HCT116 (cell line): Measurements from ENCODE around the gene KIAA1671. TPM values are rescaled to one million over a fixed set of nuclear protein-coding genes. Genes with fewer than 3 reads are reported as not detected.

ENCODE experiments used
- ATAC-seq: fragments of 200-7000 bp; cut with Tn5 transposase; 2 replicates; pipeline ENCODE4 v1.9.1; 2020; ENCODE audit warnings: mild to moderate bottlenecking, moderate library complexity
- BruUV-seq: library from RNA; stranded (reverse); fragments of 400-500 nt; replicated peaks from 2 replicates; lab custom pipeline; 2021; lab: Mats Ljungman, UMichigan
- CTCF ChIA-PET: fragments of 300-600 bp; sonication (Branson Sonifier 250); formaldehyde crosslinking; loops from one replicate; lab custom pipeline; 2021; ENCODE audit warnings: antibody characterized with exemption; lab: Charles Lee
- POLR2A ChIA-PET: fragments of 300-600, 350-600 bp; sonication (Branson Sonifier 250); formaldehyde crosslinking; loops from one replicate; lab custom pipeline; 2021; ENCODE audit warnings: antibody characterized with exemption; lab: Charles Lee
- RAD21 ChIA-PET, 2 experiments: fragments of 300-600 bp; sonication (Branson Sonifier 250); formaldehyde crosslinking; loops; one replicate each; lab custom pipeline; 2023; ENCODE audit warnings: low total read pairs in 2 of 2; ENCODE audit not compliant: uncharacterized antibody in 2 of 2, unreplicated experiment in 2 of 2, low non-redundant PET in 1 of 2; lab: Charles Lee
- DNase-seq: peaks from one replicate; pipeline ENCODE4 v3.0.0-alpha.2; 2010; ENCODE audit warnings: low read depth, low spot score
- H2AFZ ChIP-seq: fragments of 200-600 bp; shearing (Covaris generic), sonication (generic); 2 replicates; pipeline ENCODE4 v1.6.1; 2017; ENCODE audit warnings: low read depth, mixed run types, mixed read lengths, antibody characterized with exemption, low read length; ENCODE audit not compliant: poor library complexity, severe bottlenecking
- H3K27ac ChIP-seq: 2 replicates; pipeline ENCODE4 v1.5.1; 2012; ENCODE audit warnings: low read depth, low read length
- H3K27me3 ChIP-seq: fragments of 200-600 bp; sonication (generic); 2 replicates; pipeline ENCODE4 v1.6.1; 2016; ENCODE audit warnings: mixed run types, low read length, mixed read lengths; ENCODE audit not compliant: insufficient read depth
- H3K36me3 ChIP-seq, 2 experiments: fragments of 200-500 bp in 1 of 2; fragments of 200-600 bp in 1 of 2; sonication (Bioruptor generic) in 1 of 2; sonication (generic) in 1 of 2; 2 replicates each; pipeline versions ENCODE4 v1.5.1 to v1.6.1; 2014 to 2016; ENCODE audit warnings: low read length in 2 of 2, inconsistent platforms in 1 of 2, mixed read lengths in 1 of 2, mixed run types in 1 of 2; ENCODE audit not compliant: insufficient read depth in 2 of 2, control insufficient read depth in 1 of 2
- H3K4me1 ChIP-seq, 2 experiments: fragments of 200-600 bp in 1 of 2; sonication (generic) in 1 of 2; 2 replicates each; pipeline versions ENCODE4 v1.5.1 to v1.6.1; 2012 to 2017; ENCODE audit warnings: low read length in 2 of 2, inconsistent platforms in 1 of 2, mild to moderate bottlenecking in 1 of 2, mixed read lengths in 1 of 2, mixed run types in 1 of 2, moderate library complexity in 1 of 2; ENCODE audit not compliant: insufficient read depth in 2 of 2, control insufficient read depth in 1 of 2
- H3K4me2 ChIP-seq: fragments of 200-600 bp; sonication (generic); 2 replicates; pipeline ENCODE4 v1.6.1; 2017; ENCODE audit warnings: mixed run types, low read length, mixed read lengths
- H3K4me3 ChIP-seq, 2 experiments: fragments of 200-600 bp in 1 of 2; sonication (generic) in 1 of 2; replicated peaks in 1 of 2; 2 replicates each; pipeline ENCODE4 v1.5.1; 2011 to 2016; ENCODE audit warnings: low read length in 2 of 2, control low read depth in 1 of 2, low read depth in 1 of 2, mild to moderate bottlenecking in 1 of 2, mixed read lengths in 1 of 2, mixed run types in 1 of 2
- H3K79me2 ChIP-seq: fragments of 200-600 bp; sonication (generic); 2 replicates; pipeline ENCODE4 v1.6.1; 2017; ENCODE audit warnings: mild to moderate bottlenecking, mixed run types, low read length, moderate library complexity, mixed read lengths; ENCODE audit not compliant: insufficient read depth
- H3K9ac ChIP-seq: fragments of 200-600 bp; sonication (generic); 2 replicates; pipeline ENCODE4 v1.6.1; 2016; ENCODE audit warnings: low read length, mixed read lengths
- H3K9me2 ChIP-seq: fragments of 200-600 bp; sonication (generic), shearing (Covaris generic); 2 replicates; pipeline ENCODE4 v1.6.1; 2017; ENCODE audit warnings: mixed run types, mild to moderate bottlenecking, moderate library complexity; ENCODE audit not compliant: insufficient read depth
- H3K9me3 ChIP-seq, 2 experiments: fragments of 200-500 bp in 1 of 2; fragments of 200-600 bp in 1 of 2; sonication (Bioruptor generic) in 1 of 2; sonication (generic) in 1 of 2; 2 replicates each; pipeline ENCODE4 v1.6.1; 2014 to 2017; ENCODE audit warnings: low read length in 2 of 2, mixed read lengths in 2 of 2, inconsistent platforms in 1 of 2, low read depth in 1 of 2, mild to moderate bottlenecking in 1 of 2, mixed run types in 1 of 2, moderate library complexity in 1 of 2; ENCODE audit not compliant: control insufficient read depth in 1 of 2, insufficient read depth in 1 of 2
- H4K20me1 ChIP-seq: fragments of 200-600 bp; sonication (generic), shearing (Covaris generic); 2 replicates; pipeline ENCODE4 v1.6.1; 2017; ENCODE audit warnings: mixed run types, mild to moderate bottlenecking, moderate library complexity; ENCODE audit not compliant: insufficient read depth
- ATF3 ChIP-seq: IDR thresholded peaks from 2 replicates; pipeline ENCODE4 v1.6.1; 2012
- CBX3 ChIP-seq: IDR thresholded peaks from 2 replicates; pipeline ENCODE4 v1.6.1; 2012; ENCODE audit warnings: low read depth
- CEBPB ChIP-seq: IDR thresholded peaks from 2 replicates; pipeline ENCODE4 v1.6.1; 2012; ENCODE audit warnings: low read depth
- EGR1 ChIP-seq: IDR thresholded peaks from 2 replicates; pipeline ENCODE4 v1.6.1; 2012; ENCODE audit warnings: low read depth
- ELF1 ChIP-seq: IDR thresholded peaks from 2 replicates; pipeline ENCODE4 v1.6.1; 2012; ENCODE audit warnings: low read depth, borderline replicate concordance
- EZH2phosphoT487 ChIP-seq: fragments of 200-600 bp; IDR thresholded peaks from 2 replicates; pipeline ENCODE4 v1.6.1; 2018; ENCODE audit warnings: antibody characterized with exemption, borderline replicate concordance
- FOSL1 ChIP-seq: IDR thresholded peaks from 2 replicates; pipeline ENCODE4 v1.6.1; 2012; ENCODE audit warnings: low read depth
- JUND ChIP-seq: IDR thresholded peaks from 2 replicates; pipeline ENCODE4 v1.6.1; 2012
- MAX ChIP-seq: IDR thresholded peaks from 2 replicates; pipeline ENCODE4 v1.6.1; 2012
- POLR2AphosphoS5 ChIP-seq: IDR thresholded peaks from 2 replicates; pipeline ENCODE4 v1.6.1; 2011; ENCODE audit warnings: mild to moderate bottlenecking, low read depth, low read length, moderate library complexity
- RAD21 ChIP-seq: IDR thresholded peaks from 2 replicates; pipeline ENCODE4 v1.6.1; 2012; ENCODE audit warnings: low read depth, mild to moderate bottlenecking
- SIN3A ChIP-seq: IDR thresholded peaks from 2 replicates; pipeline ENCODE4 v1.6.1; 2012; ENCODE audit warnings: low read depth
- SP1 ChIP-seq: IDR thresholded peaks from 2 replicates; pipeline ENCODE4 v1.6.1; 2012; ENCODE audit warnings: low read depth
- ZBTB33 ChIP-seq: IDR thresholded peaks from 2 replicates; pipeline ENCODE4 v1.6.1; 2011; ENCODE audit warnings: mild to moderate bottlenecking, low read length, moderate library complexity; ENCODE audit not compliant: insufficient replicate concordance; ENCODE audit errors: extremely low read depth
- intact Hi-C: fragments of 100-400 bp; cut with micrococcal nuclease; formaldehyde crosslinking; loops from 2 replicates; pipeline ENCODE4 v1.10.0; 2022
- total RNA-seq: library from RNA; stranded (reverse); gene quantifications from one replicate; pipeline ENCODE4 v1.2.1, GENCODE V29; 2021; ENCODE audit not compliant: unreplicated experiment

Gene KIAA1671
- total RNA-seq, 1 experiment from 2014 or later = 36.8 TPM

GRCh38 chr22:24965822-24966626 is 13.5 kb downstream of the KIAA1671 start:
- H3K79me2 ChIP-seq = peaks cover 86% of the 10 kb centered on the region
- DNase-seq (no peak), ATAC-seq (peak; percentile 56)
- peaks cover 0 to 5% of the 10 kb centered on the region in 2 experiments; a peak in 1 of 4 replicates for H3K36me3 ChIP-seq
- peak overlapping the region in 1 of 2 experiments; percentile 22; a peak in 2 of 4 replicates for H3K4me3 ChIP-seq
- ChIA-PET CTCF (interaction anchor here (0.8 to 1.5 kb wide), 3 partner anchors 15 to 83 kb away, joined by 3 to 4 read pairs (median 3); no protein-coding TSS in a partner anchor), RAD21 (no interaction called here), POLR2A (no interaction called here)
- H3K9ac ChIP-seq = peak overlapping the region; percentile 37
- no peaks in the 10 kb centered on the region for H3K9me3 ChIP-seq
- intact Hi-C loops = no loop called here
- no peaks in the 10 kb centered on the region for H4K20me1 ChIP-seq
- no peaks in the 10 kb centered on the region for H3K9me2 ChIP-seq
- peak overlapping the region; percentile 83 for H3K4me2 ChIP-seq
- H2AFZ ChIP-seq = no peak overlapping the region
- no peak for TF ChIP-seq JUND
- no peak for TF ChIP-seq CBX3
- TF ChIP-seq SP1 = peak; percentile 27; the same call in 1 of the 2 replicates
- TF ChIP-seq, all 23 proteins: peak for 1
- no peaks in the 10 kb centered on the region for H3K27me3 ChIP-seq
- peak overlapping the region; percentile 77 for H3K27ac ChIP-seq
- no TSS peak for BruUV-seq
- peaks cover 64 to 84% of the 10 kb centered on the region in 2 experiments for H3K4me1 ChIP-seq

DNA sequence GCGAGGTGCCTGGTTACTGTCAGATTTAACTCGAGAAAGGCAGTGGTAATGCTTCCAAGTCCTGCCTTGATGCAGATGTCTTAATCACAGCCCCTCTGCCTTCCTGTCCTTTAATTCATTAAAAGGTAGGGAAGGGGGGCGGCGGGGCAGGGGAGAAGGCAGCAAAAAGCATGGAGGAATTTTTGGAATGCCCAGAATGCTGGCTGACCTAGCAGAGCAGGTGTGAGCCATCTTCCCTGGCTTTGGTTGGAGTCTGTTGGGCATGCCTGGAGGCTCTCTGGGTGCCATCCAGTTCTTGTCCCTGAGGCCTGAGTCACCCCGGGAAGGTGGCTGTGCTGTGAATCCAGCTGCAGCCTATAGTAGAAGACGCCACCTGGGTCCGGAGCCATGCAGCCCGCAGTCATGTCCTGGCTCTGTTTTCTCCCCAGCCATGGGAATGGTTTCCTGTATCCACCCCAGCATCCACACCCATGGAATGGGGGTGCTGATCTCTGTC is 15.6 kb downstream of the KIAA1671 start:
- Histone ChIP-seq H2AFZ (no peak overlapping the region), H4K20me1 (no peaks in the 10 kb centered on the region), H3K27ac (peak overlapping the region; percentile 77), H3K4me2 (peak overlapping the region; percentile 83), H3K9me2 (no peaks in the 10 kb centered on the region), H3K36me3 (no peaks in the 10 kb centered on the region), H3K4me3 (peak overlapping the region in 1 of 2 experiments; percentile 26; a peak in 2 of 4 replicates), H3K4me1 (peaks cover 69 to 93% of the 10 kb centered on the region in 2 experiments), H3K27me3 (no peaks in the 10 kb centered on the region), H3K9ac (peak overlapping the region; percentile 57), H3K9me3 (no peaks in the 10 kb centered on the region), H3K79me2 (peaks cover 82% of the 10 kb centered on the region)
- TF ChIP-seq EGR1 (no peak), CBX3 (peak; percentile 41; the same call in 1 of the 2 replicates), FOSL1 (peak; percentile 16; the same call in 1 of the 2 replicates), RAD21 (0 out of 2 replicates have a peak, but pooled peaks have one; percentile 3), ZBTB33 (no peak), ELF1 (no peak), JUND (0 out of 2 replicates have a peak, but pooled peaks have one; percentile 11), EZH2phosphoT487 (no peak), CEBPB (no peak), POLR2AphosphoS5 (peak; percentile 42; the same call in 1 of the 2 replicates), MAX (peak; percentile 38; the same call in 1 of the 2 replicates), SIN3A (peak; percentile 60; the same call in 1 of the 2 replicates), ATF3 (no peak)
- intact Hi-C loops = no loop called here
- peak; percentile 52 for DNase-seq
- peak; percentile 78 for ATAC-seq
- ChIA-PET RAD21 (no interaction called here), CTCF (no interaction called here), POLR2A (interaction anchor here (1.1 to 1.2 kb wide), 2 partner anchors 9 to 10 kb away, joined by 3 read pairs; no protein-coding TSS in a partner anchor)
- no TSS peak for BruUV-seq
